ENCODE results near the gene MARK3.

Gene MARK3

DNA sequence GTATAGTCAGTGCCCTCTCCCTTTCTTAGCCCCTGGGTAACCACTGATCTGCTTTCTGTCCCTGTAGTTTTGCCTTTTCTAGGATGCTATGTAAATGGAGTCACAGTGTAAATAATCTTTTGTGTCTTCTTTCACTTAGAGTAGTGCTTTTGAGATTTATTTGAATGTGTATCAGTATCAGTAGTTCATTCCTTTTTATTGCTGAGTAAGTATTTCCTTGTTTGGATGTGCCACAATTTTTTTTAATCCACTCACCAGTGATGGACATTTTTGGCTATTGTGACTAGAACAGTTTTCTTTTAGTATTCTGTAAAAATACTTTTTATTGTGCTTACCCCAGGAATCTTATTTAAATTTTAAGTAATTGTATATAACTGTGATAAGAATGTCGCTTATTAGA, 3.4 kb downstream of the MARK3 start:
- no peaks in the 10 kb centered on the region for H3K36me3 ChIP-seq (ENCODE audit: insufficient read depth)
- H3K4me3 ChIP-seq (IDR thresholded peaks at IDR 0.05; ENCODE audit: insufficient read depth, low read depth, low read length): no peak overlapping the region
- H3K9ac ChIP-seq: no peak overlapping the region
- peaks cover 83% of the 10 kb centered on the region for H3K79me2 ChIP-seq (ENCODE audit: insufficient read depth, low read depth)
- H2AFZ ChIP-seq (ENCODE audit: low read depth): no peak overlapping the region
- peaks cover 50% of the 10 kb centered on the region for H3K4me1 ChIP-seq (ENCODE audit: low read depth, poor library complexity, severe bottlenecking)
- peaks cover 45% of the 10 kb centered on the region for H4K20me1 ChIP-seq (ENCODE audit: insufficient read depth)
- H3K27ac ChIP-seq: no peak overlapping the region
- TF ChIP-seq, protein P1, sequence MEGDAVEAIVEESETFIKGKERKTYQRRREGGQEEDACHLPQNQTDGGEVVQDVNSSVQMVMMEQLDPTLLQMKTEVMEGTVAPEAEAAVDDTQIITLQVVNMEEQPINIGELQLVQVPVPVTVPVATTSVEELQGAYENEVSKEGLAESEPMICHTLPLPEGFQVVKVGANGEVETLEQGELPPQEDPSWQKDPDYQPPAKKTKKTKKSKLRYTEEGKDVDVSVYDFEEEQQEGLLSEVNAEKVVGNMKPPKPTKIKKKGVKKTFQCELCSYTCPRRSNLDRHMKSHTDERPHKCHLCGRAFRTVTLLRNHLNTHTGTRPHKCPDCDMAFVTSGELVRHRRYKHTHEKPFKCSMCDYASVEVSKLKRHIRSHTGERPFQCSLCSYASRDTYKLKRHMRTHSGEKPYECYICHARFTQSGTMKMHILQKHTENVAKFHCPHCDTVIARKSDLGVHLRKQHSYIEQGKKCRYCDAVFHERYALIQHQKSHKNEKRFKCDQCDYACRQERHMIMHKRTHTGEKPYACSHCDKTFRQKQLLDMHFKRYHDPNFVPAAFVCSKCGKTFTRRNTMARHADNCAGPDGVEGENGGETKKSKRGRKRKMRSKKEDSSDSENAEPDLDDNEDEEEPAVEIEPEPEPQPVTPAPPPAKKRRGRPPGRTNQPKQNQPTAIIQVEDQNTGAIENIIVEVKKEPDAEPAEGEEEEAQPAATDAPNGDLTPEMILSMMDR (conservative IDR thresholded peaks at IDR 0.05; ENCODE audit: low read depth, low read length): no peak
- peak overlapping the region; percentile 86; the same call in 1 of the 2 replicates for H3K4me2 ChIP-seq
- no peaks in the 10 kb centered on the region for H3K27me3 ChIP-seq (ENCODE audit: insufficient read depth, low read depth)

DNA sequence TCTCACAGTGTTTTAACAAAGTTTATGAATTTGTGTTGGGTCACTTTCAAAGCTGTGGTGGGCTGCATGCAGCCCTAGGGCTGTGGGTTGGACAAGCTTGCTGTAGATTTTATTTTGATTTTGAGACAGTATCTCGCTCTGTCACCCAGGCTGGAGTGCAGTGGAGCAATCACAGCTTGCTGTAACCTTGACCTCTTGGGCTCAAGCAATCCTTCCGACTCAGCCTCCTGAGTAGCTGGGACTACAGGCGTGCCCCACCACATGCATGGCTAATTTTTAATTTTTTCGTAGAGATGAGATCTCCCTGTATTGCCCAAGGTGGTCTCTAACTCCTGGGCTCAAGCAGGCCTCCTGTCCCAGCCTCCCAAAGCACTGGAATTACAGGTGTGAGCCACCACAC, 5.4 kb downstream of the MARK3 start:
- Histone ChIP-seq H4K20me1 (ENCODE audit: insufficient read depth) (peaks cover 54% of the 10 kb centered on the region), H2AFZ (ENCODE audit: low read depth) (no peak overlapping the region), H3K4me2 (no peak overlapping the region), H3K4me3 (IDR thresholded peaks at IDR 0.05; ENCODE audit: insufficient read depth, low read depth, low read length) (no peak overlapping the region), H3K4me1 (ENCODE audit: low read depth, poor library complexity, severe bottlenecking) (peaks cover 62% of the 10 kb centered on the region), H3K27me3 (ENCODE audit: insufficient read depth, low read depth) (no peaks in the 10 kb centered on the region), H3K79me2 (ENCODE audit: insufficient read depth, low read depth) (peaks cover 99% of the 10 kb centered on the region), H3K9ac (no peak overlapping the region), H3K27ac (no peak overlapping the region), H3K36me3 (ENCODE audit: insufficient read depth) (no peaks in the 10 kb centered on the region)
- TF ChIP-seq, protein P1 (conservative IDR thresholded peaks at IDR 0.05; ENCODE audit: low read depth, low read length): no peak

DNA sequence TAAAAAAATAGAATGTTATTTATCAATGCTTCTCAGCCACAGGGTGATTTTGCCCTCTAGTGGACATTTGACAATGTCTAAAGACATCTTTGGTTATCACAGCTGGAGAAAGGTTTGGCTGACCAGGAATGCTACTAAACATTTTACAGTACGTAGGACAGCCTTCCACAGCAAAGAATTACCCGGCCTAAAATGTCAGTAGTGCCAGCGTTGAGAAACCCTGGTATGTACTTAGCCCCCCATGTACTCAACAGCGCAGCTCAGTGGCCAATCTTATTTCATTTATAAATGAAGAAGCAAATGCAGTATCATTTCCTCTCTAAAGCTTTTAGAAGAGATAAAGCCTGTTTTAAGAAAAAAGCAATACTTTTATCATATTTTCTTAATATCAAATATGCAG, 5.8 kb downstream of the MARK3 start:
- no peak overlapping the region for H3K27ac ChIP-seq
- H3K4me1 ChIP-seq (ENCODE audit: low read depth, poor library complexity, severe bottlenecking): peaks cover 66% of the 10 kb centered on the region
- H3K36me3 ChIP-seq (ENCODE audit: insufficient read depth): no peaks in the 10 kb centered on the region
- H2AFZ ChIP-seq (ENCODE audit: low read depth): no peak overlapping the region
- peaks cover 99% of the 10 kb centered on the region for H3K79me2 ChIP-seq (ENCODE audit: insufficient read depth, low read depth)
- H3K4me2 ChIP-seq: no peak overlapping the region
- H4K20me1 ChIP-seq (ENCODE audit: insufficient read depth): peaks cover 54% of the 10 kb centered on the region
- H3K4me3 ChIP-seq (IDR thresholded peaks at IDR 0.05; ENCODE audit: insufficient read depth, low read depth, low read length): no peak overlapping the region
- TF ChIP-seq, protein P1 (conservative IDR thresholded peaks at IDR 0.05; ENCODE audit: low read depth, low read length): peak; percentile 76
- no peak overlapping the region for H3K9ac ChIP-seq
- no peaks in the 10 kb centered on the region for H3K27me3 ChIP-seq (ENCODE audit: insufficient read depth, low read depth)

DNA sequence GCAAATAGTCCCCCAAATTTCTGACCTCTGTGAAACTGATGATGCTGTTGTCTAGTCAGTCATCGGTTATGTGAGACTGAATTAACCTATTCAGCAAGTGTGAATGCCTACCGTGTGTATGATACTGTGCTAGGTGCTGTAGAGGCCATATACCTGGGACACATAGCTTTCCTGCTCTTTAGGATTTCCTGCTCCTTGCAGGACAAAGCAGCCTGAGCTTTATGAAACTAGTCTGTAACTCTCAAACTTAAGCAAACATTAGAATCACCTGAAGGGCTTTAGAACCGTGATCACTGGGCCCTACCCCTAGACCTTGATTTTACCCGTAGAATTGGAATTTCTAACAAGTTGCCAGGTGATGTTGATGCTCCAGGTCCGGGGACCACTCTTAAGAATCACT, 6.9 kb downstream of the MARK3 start:
- H2AFZ ChIP-seq (ENCODE audit: low read depth): no peak overlapping the region
- no peak overlapping the region for H3K9ac ChIP-seq
- TF ChIP-seq, protein P1 (conservative IDR thresholded peaks at IDR 0.05; ENCODE audit: low read depth, low read length): no peak
- H3K27me3 ChIP-seq (ENCODE audit: insufficient read depth, low read depth): no peaks in the 10 kb centered on the region
- no peak overlapping the region for H3K4me3 ChIP-seq (IDR thresholded peaks at IDR 0.05; ENCODE audit: insufficient read depth, low read depth, low read length)
- no peak overlapping the region for H3K4me2 ChIP-seq
- no peak overlapping the region for H3K27ac ChIP-seq
- peaks cover 99% of the 10 kb centered on the region for H3K79me2 ChIP-seq (ENCODE audit: insufficient read depth, low read depth)
- peaks cover 74% of the 10 kb centered on the region for H3K4me1 ChIP-seq (ENCODE audit: low read depth, poor library complexity, severe bottlenecking)
- peaks cover 55% of the 10 kb centered on the region for H4K20me1 ChIP-seq (ENCODE audit: insufficient read depth)
- no peaks in the 10 kb centered on the region for H3K36me3 ChIP-seq (ENCODE audit: insufficient read depth)

Data from KMS-11 (cell line).